Hepatocyte (in vitro differentiated cells): ENCODE results near the gene TSHZ1.

Experiments used
- EZH2 ChIP-seq: fragments of 200-600 bp; sonication (generic); IDR thresholded peaks from 2 replicates; pipeline ENCODE4 v1.6.1; 2016; ENCODE audit warnings: antibody characterized with exemption, mild to moderate bottlenecking, borderline replicate concordance
- EZH2phosphoT487 ChIP-seq: fragments of 200-600 bp; sonication (generic); IDR thresholded peaks from one replicate; pipeline ENCODE4 v1.6.1; 2018; ENCODE audit warnings: antibody characterized with exemption, mild to moderate bottlenecking, low read depth, moderate library complexity; ENCODE audit not compliant: unreplicated experiment, severe bottlenecking
- TF ChIP-seq, protein P1 (sequence below): fragments of 200-600 bp; sonication (generic); IDR thresholded peaks from 2 replicates; pipeline ENCODE4 v1.5.1; 2016; ENCODE audit warnings: antibody characterized with exemption, mild to moderate bottlenecking; ENCODE audit not compliant: poor library complexity

- TF ChIP-seq, protein P1, sequence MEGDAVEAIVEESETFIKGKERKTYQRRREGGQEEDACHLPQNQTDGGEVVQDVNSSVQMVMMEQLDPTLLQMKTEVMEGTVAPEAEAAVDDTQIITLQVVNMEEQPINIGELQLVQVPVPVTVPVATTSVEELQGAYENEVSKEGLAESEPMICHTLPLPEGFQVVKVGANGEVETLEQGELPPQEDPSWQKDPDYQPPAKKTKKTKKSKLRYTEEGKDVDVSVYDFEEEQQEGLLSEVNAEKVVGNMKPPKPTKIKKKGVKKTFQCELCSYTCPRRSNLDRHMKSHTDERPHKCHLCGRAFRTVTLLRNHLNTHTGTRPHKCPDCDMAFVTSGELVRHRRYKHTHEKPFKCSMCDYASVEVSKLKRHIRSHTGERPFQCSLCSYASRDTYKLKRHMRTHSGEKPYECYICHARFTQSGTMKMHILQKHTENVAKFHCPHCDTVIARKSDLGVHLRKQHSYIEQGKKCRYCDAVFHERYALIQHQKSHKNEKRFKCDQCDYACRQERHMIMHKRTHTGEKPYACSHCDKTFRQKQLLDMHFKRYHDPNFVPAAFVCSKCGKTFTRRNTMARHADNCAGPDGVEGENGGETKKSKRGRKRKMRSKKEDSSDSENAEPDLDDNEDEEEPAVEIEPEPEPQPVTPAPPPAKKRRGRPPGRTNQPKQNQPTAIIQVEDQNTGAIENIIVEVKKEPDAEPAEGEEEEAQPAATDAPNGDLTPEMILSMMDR, result no peak
- TF ChIP-seq EZH2 (no peak), EZH2phosphoT487 (no peak)
Measured at GRCh38 chr18:75275226-75275625, 64.6 kb downstream of the TSHZ1 start.
